D721Med (cell line): ENCODE measurements around the gene PHACTR2.

Source experiments
- DNase-seq: peaks from one replicate; pipeline ENCODE4 v3.0.0; 2011; ENCODE audit warnings: low spot score; ENCODE audit not compliant: insufficient read length
- FAIRE-seq: peaks from 2 replicates; lab custom pipeline; 2011; peaks lifted over from hg19 to GRCh38; lab: Jason Lieb, UNC
- TF ChIP-seq, protein P1 (sequence below): IDR thresholded peaks from 2 replicates; pipeline ENCODE4 v1.5.1; 2012; ENCODE audit warnings: mild to moderate bottlenecking, control low read depth; ENCODE audit not compliant: insufficient read depth; ENCODE audit errors: missing control alignments

PHACTR2 gene

GRCh38 chr6:143766185-143766553 is 88.4 kb downstream of the PHACTR2 start:
- FAIRE-seq, result no peak
- TF ChIP-seq, protein P1, sequence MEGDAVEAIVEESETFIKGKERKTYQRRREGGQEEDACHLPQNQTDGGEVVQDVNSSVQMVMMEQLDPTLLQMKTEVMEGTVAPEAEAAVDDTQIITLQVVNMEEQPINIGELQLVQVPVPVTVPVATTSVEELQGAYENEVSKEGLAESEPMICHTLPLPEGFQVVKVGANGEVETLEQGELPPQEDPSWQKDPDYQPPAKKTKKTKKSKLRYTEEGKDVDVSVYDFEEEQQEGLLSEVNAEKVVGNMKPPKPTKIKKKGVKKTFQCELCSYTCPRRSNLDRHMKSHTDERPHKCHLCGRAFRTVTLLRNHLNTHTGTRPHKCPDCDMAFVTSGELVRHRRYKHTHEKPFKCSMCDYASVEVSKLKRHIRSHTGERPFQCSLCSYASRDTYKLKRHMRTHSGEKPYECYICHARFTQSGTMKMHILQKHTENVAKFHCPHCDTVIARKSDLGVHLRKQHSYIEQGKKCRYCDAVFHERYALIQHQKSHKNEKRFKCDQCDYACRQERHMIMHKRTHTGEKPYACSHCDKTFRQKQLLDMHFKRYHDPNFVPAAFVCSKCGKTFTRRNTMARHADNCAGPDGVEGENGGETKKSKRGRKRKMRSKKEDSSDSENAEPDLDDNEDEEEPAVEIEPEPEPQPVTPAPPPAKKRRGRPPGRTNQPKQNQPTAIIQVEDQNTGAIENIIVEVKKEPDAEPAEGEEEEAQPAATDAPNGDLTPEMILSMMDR, result no peak
- no peak for DNase-seq

DNA sequence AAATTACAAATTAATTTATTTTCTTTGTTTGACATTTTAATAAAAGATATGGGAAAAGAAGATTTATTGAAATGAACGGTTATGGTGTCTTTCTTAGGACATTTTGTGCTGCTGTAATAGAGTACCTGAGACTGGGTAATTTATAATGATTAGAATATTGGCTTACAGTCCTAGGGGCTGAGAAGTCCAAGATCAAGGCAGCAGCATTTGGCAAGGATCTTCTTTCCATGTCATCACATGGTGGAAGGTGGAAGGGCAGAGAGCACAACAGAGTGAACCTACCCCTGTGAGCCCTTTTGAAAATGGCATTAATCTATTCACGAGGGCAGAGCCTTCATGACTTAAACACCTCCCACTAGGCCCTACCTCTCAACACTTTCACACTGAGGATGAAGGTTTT is 89.7 kb downstream of the PHACTR2 start:
- TF ChIP-seq, protein P1, result no peak
- FAIRE-seq (no peak), DNase-seq (no peak)

DNA sequence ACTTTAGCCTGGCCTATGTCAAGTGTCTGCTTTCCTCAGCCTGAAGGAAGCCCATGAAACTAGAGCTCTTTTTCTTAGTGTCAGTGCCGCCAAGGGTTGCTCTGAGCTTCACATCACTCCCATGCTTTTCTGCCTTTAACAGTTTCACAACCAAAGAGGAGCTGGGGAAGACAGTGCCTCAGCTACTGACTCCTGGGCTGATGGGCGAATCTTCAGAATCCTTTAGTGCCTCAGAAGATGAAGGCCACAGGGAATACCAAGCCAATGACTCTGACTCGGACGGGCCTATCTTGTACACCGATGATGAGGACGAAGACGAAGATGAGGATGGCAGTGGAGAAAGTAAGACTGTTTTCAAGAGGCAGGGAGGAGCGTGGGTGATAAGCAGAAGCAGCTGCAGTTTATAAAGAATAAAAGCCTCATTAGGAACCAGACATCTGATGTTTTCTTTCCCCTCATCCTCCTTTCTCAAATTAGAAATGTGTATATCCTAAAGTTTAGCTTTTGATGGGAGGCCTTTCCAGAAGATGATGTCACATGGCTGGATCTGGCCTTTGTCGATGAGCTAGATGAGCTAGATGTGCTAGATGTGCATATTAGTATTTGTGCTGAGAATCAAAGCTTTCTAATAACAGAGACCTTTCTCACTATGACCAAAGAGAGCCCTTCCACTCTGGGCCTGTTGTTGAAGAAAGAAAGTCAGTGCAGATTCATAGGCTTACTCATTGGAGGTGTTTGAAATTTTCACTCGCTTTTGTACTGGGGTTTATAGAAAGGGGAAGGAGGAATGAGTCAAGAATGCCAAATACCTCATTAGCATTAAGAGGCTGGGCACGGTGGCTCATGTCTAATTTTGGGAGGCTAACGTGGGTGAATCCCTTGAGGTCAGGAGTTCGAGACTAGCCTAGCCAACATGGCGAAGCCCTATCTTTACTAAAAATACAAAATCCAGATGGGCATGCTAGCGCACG is 94.6 kb downstream of the PHACTR2 start:
- FAIRE-seq, result no peak
- TF ChIP-seq, protein P1, result no peak
- no peak for DNase-seq

DNA sequence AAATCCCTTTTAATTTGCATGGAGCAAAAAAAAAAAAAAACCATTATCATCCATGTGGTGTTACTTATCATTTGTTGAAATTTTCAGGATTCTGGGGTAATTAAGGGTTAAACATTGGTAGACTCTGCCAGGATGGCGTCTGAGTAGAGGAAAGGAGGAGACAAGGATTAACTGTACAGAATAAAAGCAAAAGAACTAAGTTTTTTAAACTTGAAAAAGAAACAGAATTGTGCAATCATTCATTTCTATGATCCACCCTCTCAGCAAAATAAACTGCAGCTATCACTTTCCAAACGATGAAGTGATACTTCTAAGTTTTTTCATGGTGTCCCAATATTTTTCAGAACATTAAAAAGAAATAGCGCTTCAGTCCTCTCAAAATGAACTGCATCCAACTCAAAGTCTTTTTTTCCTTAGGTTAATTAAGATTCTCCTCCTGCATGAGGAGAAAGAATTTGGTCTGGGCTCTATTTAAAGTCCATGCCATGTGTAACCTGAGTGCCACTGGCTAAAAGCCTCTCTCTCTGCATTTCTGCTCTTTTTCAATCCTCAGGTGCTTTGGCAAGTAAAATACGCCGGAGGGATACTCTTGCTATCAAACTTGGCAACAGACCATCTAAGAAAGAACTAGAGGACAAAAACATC is 95.9 kb downstream of the PHACTR2 start:
- DNase-seq (no peak), FAIRE-seq (no peak)
- TF ChIP-seq, protein P1, result no peak

DNA sequence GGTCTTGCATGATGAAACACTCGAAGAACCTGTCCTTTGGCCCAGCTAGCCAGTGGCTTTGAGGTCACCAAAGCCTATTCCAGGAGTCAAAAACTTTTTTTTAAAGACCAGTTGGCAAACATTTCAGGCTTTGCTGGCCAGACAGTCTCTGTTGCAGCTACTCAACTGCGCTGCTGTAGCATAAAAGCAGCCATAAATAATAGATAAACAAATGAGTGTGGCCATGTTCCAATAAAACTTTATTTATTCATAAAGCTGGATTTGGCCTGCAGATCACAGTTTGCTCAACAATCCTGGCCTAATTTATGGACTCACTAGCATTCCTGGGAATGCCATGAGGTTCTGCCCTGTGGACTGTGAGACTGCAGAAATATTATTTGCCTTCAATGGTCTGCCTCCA is 96.6 kb downstream of the PHACTR2 start:
- FAIRE-seq, result no peak
- TF ChIP-seq, protein P1, result no peak

DNA sequence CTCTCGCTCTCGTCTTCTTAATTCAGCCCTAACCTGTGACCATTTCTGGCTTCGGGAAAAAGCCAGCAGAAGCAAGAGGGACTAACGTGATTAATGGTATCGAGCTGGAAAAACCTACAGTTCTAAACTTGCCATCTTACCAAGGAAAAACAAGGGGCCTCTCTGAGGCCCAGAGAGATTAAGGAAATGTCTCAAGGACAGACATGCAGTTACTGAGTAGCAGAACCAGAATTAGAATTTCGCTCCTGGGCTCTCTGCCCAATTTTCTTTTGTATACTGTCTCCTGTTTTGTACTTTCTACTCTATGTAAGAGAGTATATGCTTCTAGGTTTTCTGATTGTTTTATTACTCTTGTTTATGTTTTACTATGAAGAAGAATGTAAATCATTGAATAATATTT is 97.6 kb downstream of the PHACTR2 start:
- TF ChIP-seq, protein P1, result no peak
- DNase-seq (no peak), FAIRE-seq (no peak)

More for the DNA sequence above, 96.6 kb downstream of the PHACTR2 start:
- DNase-seq, result no peak
